K562 (cell line): ENCODE data around the gene PIK3C2B. TPM values are rescaled to one million over a fixed set of nuclear protein-coding genes. Genes with fewer than 3 reads are reported as not detected.

Source experiments
- CBFA2T2 ChIP-seq: fragments of 450-650 bp; conservative IDR thresholded peaks from 2 replicates; pipeline ENCODE4 v1.6.1; 2017; ENCODE audit warnings: mild to moderate bottlenecking
- CREB3L1 ChIP-seq: fragments of 450-650 bp; IDR thresholded peaks from 2 replicates; pipeline ENCODE4 v1.6.1; 2014; ENCODE audit warnings: low read depth, mild to moderate bottlenecking, moderate library complexity, borderline replicate concordance
- ETV6 ChIP-seq, 3 experiments: fragments of 150-350 bp in 1 of 3; sonication (generic) in 1 of 3; formaldehyde crosslinking in 1 of 3; IDR thresholded peaks; 2 replicates each; pipeline versions ENCODE4 v1.6.1 to v1.8.0; 2014 to 2022; ENCODE audit warnings: borderline replicate concordance in 2 of 3, low read depth in 2 of 3, antibody characterized with exemption in 1 of 3, low read length in 1 of 3, mild to moderate bottlenecking in 1 of 3, missing genetic modification reagents in 1 of 3
- HDAC8 ChIP-seq: fragments of 450-650 bp; IDR thresholded peaks from 2 replicates; pipeline ENCODE4 v1.6.1; 2016; ENCODE audit warnings: mild to moderate bottlenecking, missing genetic modification characterization, moderate library complexity, missing compliant biosample characterization
- KLF1 ChIP-seq: fragments of 450-650 bp; IDR thresholded peaks from 2 replicates; pipeline ENCODE4 v1.6.1; 2016; ENCODE audit warnings: missing genetic modification characterization, missing compliant biosample characterization
- MYNN ChIP-seq, 2 experiments: sonication (generic); formaldehyde crosslinking in 1 of 2; IDR thresholded peaks; 2 replicates each; pipeline versions ENCODE4 v1.5.0 to v1.6.1; 2016 to 2020; ENCODE audit warnings: antibody characterized with exemption in 1 of 2, missing genetic modification reagents in 1 of 2
- SMARCA4 ChIP-seq: fragments of 450-650 bp; IDR thresholded peaks from 2 replicates; pipeline ENCODE4 v1.6.1; 2016
- TEAD1 ChIP-seq, 2 experiments: fragments of 450-650 bp in 1 of 2; sonication (generic) in 1 of 2; formaldehyde crosslinking; IDR thresholded peaks; 2 replicates each; pipeline versions ENCODE4 v1.4.0 to v1.8.0; 2020 to 2022; ENCODE audit warnings: mild to moderate bottlenecking in 2 of 2, missing genetic modification reagents in 1 of 2
- ZEB2 ChIP-seq: fragments of 450-650 bp; IDR thresholded peaks from 2 replicates; pipeline ENCODE4 v1.6.1; 2016
- ZNF133 ChIP-seq: fragments of 250-450 bp; sonication (Bioruptor Pico); IDR thresholded peaks from 2 replicates; pipeline ENCODE4 v1.4.0; 2020; ENCODE audit warnings: mild to moderate bottlenecking
- ZNF780A ChIP-seq: fragments of 250-450 bp; sonication (Bioruptor Pico); IDR thresholded peaks from 2 replicates; pipeline ENCODE4 v1.5.0; 2021; ENCODE audit warnings: mild to moderate bottlenecking
- polyA plus RNA-seq, 8 experiments: library from polyadenylated mRNA; depleted of rRNA in 4 of 8; stranded (reverse) in 5 of 8; unstranded in 3 of 8; fragments of >200 nt; fragmentation: Nextera tagmentation in 2 of 8; fragmentation: Illumina TruSeq in 1 of 8; extraction: Ambion mirVana in 2 of 8; extraction: Trizol in 1 of 8; gene quantifications; 2 replicates each; pipeline versions ENCODE4 v1.2.1 to v1.2.3, GENCODE V29; 2011 to 2014; ENCODE audit warnings: inconsistent platforms in 1 of 8, missing spikeins in 1 of 8
- total RNA-seq, 7 experiments: library from RNA; depleted of rRNA in 6 of 7; stranded (reverse); fragments of >200 nt in 6 of 7; fragmentation: Illumina TruSeq in 2 of 7; extraction: Trizol in 2 of 7; gene quantifications; 2 replicates each; pipeline versions ENCODE4 v1.2.1 to v1.2.3, GENCODE V29; 2011 to 2021; ENCODE audit warnings: low replicate concordance in 1 of 7
- TF ChIP-seq, protein P1 (sequence below): fragments of 450-650 bp; IDR thresholded peaks from 2 replicates; pipeline ENCODE4 v1.6.1; 2018; ENCODE audit not compliant: partially characterized antibody
- TF ChIP-seq, protein P2 (sequence below): fragments of 250-450 bp; sonication (Bioruptor Pico); IDR thresholded peaks from 2 replicates; pipeline ENCODE4 v1.5.1; 2021; ENCODE audit warnings: mild to moderate bottlenecking
- TF ChIP-seq, protein P3 (sequence below): sonication (generic); formaldehyde crosslinking; IDR thresholded peaks from 2 replicates; pipeline ENCODE4 v1.8.0; 2023; ENCODE audit warnings: mild to moderate bottlenecking, missing genetic modification reagents

PIK3C2B gene
- total and polyA plus RNA-seq, 9 of the 15 experiments (the other 6 are each of a cell fraction or from before 2014, with no cell fraction given): 0.10 to 2.9 (median 0.72) TPM

- TF ChIP-seq, protein P1, sequence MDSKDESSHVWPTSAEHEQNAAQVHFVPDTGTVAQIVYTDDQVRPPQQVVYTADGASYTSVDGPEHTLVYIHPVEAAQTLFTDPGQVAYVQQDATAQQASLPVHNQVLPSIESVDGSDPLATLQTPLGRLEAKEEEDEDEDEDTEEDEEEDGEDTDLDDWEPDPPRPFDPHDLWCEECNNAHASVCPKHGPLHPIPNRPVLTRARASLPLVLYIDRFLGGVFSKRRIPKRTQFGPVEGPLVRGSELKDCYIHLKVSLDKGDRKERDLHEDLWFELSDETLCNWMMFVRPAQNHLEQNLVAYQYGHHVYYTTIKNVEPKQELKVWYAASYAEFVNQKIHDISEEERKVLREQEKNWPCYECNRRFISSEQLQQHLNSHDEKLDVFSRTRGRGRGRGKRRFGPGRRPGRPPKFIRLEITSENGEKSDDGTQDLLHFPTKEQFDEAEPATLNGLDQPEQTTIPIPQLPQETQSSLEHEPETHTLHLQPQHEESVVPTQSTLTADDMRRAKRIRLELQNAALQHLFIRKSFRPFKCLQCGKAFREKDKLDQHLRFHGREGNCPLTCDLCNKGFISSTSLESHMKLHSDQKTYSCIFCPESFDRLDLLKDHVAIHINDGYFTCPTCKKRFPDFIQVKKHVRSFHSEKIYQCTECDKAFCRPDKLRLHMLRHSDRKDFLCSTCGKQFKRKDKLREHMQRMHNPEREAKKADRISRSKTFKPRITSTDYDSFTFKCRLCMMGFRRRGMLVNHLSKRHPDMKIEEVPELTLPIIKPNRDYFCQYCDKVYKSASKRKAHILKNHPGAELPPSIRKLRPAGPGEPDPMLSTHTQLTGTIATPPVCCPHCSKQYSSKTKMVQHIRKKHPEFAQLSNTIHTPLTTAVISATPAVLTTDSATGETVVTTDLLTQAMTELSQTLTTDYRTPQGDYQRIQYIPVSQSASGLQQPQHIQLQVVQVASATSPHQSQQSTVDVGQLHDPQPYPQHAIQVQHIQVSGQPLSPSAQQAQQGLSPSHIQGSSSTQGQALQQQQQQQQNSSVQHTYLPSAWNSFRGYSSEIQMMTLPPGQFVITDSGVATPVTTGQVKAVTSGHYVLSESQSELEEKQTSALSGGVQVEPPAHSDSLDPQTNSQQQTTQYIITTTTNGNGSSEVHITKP: peak; percentile 99
- TF ChIP-seq SMARCA4 (peak; percentile 7; the same call in 1 of the 2 replicates), HDAC8 (tag) (no peak), MYNN (IDR thresholded peaks at IDR 0.05) (no peak), MYNN (CRISPR knock-in tag; IDR thresholded peaks at IDR 0.05) (no peak), CBFA2T2 (no peak), ZNF780A (CRISPR knock-in tag) (no peak), KLF1 (tag) (no peak), ZEB2 (peak; percentile 6; the same call in 1 of the 2 replicates), ZNF133 (CRISPR knock-in tag) (no peak), TEAD1 (CRISPR knock-in tag; IDR thresholded peaks at IDR 0.05) (0 out of 4 replicates have a peak, but pooled peaks of 1 of the 2 experiments have one; percentile 25), ETV6 (IDR thresholded peaks at IDR 0.05; ENCODE audit: borderline replicate concordance in 1 of 2, low read depth in 2 of 2, low read length in 1 of 2) (no peak), ETV6 (CRISPR knock-in tag; IDR thresholded peaks at IDR 0.05; ENCODE audit: borderline replicate concordance) (no peak), CREB3L1 (no peak)
- TF ChIP-seq, protein P2, sequence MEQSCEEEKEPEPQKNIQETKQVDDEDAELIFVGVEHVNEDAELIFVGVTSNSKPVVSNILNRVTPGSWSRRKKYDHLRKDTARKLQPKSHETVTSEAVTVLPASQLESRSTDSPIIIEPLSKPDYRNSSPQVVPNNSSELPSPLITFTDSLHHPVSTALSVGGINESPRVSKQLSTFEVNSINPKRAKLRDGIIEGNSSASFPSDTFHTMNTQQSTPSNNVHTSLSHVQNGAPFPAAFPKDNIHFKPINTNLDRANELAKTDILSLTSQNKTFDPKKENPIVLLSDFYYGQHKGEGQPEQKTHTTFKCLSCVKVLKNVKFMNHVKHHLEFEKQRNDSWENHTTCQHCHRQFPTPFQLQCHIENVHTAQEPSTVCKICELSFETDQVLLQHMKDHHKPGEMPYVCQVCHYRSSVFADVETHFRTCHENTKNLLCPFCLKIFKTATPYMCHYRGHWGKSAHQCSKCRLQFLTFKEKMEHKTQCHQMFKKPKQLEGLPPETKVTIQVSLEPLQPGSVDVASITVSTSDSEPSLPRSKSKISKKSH (CRISPR knock-in tag): no peak
- TF ChIP-seq, protein P3, sequence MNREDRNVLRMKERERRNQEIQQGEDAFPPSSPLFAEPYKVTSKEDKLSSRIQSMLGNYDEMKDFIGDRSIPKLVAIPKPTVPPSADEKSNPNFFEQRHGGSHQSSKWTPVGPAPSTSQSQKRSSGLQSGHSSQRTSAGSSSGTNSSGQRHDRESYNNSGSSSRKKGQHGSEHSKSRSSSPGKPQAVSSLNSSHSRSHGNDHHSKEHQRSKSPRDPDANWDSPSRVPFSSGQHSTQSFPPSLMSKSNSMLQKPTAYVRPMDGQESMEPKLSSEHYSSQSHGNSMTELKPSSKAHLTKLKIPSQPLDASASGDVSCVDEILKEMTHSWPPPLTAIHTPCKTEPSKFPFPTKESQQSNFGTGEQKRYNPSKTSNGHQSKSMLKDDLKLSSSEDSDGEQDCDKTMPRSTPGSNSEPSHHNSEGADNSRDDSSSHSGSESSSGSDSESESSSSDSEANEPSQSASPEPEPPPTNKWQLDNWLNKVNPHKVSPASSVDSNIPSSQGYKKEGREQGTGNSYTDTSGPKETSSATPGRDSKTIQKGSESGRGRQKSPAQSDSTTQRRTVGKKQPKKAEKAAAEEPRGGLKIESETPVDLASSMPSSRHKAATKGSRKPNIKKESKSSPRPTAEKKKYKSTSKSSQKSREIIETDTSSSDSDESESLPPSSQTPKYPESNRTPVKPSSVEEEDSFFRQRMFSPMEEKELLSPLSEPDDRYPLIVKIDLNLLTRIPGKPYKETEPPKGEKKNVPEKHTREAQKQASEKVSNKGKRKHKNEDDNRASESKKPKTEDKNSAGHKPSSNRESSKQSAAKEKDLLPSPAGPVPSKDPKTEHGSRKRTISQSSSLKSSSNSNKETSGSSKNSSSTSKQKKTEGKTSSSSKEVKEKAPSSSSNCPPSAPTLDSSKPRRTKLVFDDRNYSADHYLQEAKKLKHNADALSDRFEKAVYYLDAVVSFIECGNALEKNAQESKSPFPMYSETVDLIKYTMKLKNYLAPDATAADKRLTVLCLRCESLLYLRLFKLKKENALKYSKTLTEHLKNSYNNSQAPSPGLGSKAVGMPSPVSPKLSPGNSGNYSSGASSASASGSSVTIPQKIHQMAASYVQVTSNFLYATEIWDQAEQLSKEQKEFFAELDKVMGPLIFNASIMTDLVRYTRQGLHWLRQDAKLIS: peak; percentile 58; the same call in 1 of the 2 replicates
Observed at GRCh38 chr1:204507317-204508105, 12.9 kb upstream of the PIK3C2B start (continued).
